Fibroblast of mammary gland (primary cell): ENCODE results near the gene WWTR1.

Experiments used
- DNase-seq: peaks from one replicate; pipeline ENCODE4 v3.0.0-alpha.2; 2010; ENCODE audit warnings: low read depth
- H3K4me3 ChIP-seq: 2 replicates; pipeline ENCODE4 v1.5.1; 2011; ENCODE audit warnings: low read depth, mild to moderate bottlenecking, low read length, moderate library complexity; ENCODE audit not compliant: control insufficient read depth
- TF ChIP-seq, protein P1 (sequence below): conservative IDR thresholded peaks from 2 replicates; pipeline ENCODE4 v1.5.1; 2011; ENCODE audit warnings: low read depth, low read length, inconsistent platforms; ENCODE audit not compliant: control insufficient read depth, insufficient read depth

WWTR1 gene

DNA sequence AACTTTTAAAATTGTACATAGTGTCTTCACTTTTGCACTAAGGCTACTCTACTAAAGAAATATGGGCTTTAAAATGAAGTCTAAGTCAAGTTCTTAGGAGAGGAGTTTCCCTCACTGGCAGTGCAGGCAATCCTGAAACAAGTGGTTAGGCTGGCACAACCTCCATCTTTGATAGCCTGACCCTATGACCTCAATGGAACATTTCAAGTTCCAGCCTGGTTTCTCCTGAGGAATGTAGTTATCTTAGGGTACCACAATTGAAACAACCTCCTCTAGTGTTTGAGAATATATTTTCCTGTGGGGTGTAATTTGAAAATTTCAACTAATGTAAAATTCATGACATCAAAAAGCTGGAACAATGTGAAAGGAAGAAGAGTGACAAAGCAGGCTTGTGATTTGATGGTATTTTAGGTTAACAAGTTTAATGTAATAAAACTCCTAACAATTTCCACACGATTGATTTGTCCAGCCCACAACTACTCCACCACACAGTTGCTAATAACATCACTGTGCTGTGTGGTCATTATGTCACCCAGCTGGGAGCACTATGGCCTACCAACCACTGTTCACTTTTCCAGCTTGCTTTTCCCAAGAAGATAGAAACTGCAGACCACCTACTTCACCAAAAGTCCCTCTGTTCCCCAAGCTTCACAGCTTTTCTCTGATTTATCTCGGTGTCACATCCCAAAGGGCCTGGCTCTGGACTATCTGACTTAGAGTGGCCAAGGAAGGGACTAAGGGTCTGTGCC is 1.8 kb downstream of the WWTR1 start:
- peak; percentile 41 for DNase-seq
- TF ChIP-seq, protein P1, sequence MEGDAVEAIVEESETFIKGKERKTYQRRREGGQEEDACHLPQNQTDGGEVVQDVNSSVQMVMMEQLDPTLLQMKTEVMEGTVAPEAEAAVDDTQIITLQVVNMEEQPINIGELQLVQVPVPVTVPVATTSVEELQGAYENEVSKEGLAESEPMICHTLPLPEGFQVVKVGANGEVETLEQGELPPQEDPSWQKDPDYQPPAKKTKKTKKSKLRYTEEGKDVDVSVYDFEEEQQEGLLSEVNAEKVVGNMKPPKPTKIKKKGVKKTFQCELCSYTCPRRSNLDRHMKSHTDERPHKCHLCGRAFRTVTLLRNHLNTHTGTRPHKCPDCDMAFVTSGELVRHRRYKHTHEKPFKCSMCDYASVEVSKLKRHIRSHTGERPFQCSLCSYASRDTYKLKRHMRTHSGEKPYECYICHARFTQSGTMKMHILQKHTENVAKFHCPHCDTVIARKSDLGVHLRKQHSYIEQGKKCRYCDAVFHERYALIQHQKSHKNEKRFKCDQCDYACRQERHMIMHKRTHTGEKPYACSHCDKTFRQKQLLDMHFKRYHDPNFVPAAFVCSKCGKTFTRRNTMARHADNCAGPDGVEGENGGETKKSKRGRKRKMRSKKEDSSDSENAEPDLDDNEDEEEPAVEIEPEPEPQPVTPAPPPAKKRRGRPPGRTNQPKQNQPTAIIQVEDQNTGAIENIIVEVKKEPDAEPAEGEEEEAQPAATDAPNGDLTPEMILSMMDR: no peak
- H3K4me3 ChIP-seq: peak overlapping the region; percentile 95

DNA sequence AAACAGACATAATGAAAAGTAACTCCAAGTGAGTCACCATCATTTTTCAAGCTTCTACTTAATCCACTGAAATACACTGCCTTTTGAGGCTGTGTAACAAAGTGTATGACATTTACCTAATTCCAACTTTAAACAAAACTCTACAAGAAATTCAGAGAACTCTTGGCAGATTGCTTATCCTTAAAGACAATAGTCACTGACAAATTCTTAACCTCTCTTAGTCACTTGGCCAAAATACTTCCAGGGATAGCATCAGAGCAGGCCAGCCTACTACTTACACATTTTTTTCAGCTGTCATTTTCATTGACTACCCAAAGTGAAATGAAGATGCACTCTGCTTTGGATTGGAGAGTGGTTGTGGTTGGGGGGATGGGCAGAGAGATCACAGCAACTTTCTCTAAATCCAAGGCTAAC is 3.6 kb downstream of the WWTR1 start:
- peak overlapping the region; percentile 20 for H3K4me3 ChIP-seq
- TF ChIP-seq, protein P1: no peak
- DNase-seq: peak; percentile 59

DNA sequence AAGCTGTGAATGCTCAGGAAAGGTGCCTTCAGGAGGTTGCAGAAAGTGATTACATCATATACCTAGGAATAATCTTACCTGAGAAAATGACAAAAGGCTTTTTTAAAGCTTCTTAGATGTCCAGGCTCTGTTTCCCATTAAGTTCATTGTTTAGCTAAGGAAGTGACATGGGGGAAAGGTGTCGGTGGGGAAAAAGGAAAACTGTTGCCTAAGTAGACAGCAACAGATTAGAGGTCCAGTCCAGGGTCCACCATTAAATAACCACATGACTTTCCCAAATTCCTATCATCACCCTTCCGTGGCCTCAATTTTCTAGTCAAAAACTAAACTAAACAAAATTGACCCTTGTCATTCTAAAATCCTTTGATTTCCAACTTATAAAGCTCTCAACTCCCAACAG is 4.3 kb downstream of the WWTR1 start:
- DNase-seq: no peak
- H3K4me3 ChIP-seq: peak overlapping the region; percentile 8
- TF ChIP-seq, protein P1: no peak

DNA sequence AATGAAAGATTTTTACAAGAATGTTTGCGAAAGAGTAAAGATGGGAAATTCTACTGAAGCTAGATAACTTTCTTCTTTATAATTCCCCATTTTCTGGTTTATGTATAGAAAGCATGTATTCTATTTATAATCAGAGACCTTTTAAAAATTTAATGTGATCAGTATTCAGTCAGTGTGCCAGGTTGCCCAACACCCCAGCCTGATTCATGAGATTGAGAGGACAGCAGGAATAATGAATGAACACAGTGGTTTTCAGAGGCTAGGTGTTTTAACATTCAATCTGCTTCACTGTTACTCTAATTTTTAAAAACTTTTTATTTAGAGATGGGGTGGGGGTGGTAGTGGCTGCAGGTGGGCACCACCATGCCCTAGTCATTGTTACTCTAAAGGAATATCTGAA is 4.7 kb downstream of the WWTR1 start:
- DNase-seq: no peak
- no peak overlapping the region for H3K4me3 ChIP-seq
- TF ChIP-seq, protein P1: no peak

DNA sequence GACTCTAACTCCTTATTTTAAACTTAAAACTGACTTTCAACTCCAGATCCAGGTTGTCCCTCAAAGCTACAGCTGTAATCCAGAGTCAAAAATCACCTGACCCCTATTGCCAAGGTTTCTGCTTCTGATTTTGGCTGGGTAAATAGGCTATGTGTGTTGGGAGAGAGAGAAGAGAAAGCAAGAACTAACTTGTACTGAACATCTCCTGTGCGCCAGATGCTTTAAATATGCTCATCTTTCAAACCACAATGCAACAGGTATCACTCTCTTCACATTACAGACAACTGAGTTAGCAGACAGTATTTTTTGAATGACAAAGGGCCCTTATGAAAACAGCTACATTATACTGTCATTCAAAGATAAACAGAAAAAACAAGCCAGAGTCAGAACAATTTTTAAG is 7.0 kb downstream of the WWTR1 start:
- no peak for DNase-seq
- H3K4me3 ChIP-seq: no peak overlapping the region
- TF ChIP-seq, protein P1: no peak

DNA sequence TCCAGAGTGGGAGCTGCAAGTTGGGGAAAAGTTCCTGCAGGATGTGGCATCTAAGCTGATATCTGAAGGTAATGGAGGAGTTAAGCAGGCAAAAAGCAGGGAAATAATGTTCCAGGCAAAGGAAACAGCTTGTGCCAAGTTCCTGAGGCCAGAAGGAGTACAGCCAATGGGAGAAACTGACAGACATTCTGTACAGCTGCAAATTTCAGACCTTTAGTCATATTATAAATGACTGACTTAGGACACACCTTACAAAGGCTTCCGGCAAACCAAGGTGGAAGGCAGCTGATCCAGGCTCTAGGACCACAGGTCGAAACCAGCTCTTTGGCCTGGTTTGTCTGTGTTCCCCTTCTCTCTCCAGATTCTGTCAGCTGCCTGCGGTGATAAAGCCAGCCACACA is 9.3 kb downstream of the WWTR1 start:
- TF ChIP-seq, protein P1: no peak
- peak; percentile 55 for DNase-seq
- H3K4me3 ChIP-seq: no peak overlapping the region
